GM23338 (cell line): ENCODE measurements around the gene PITPNC1. TPM values are rescaled to one million over a fixed set of nuclear protein-coding genes. Genes with fewer than 3 reads are reported as not detected.

Experiments used
- ATAC-seq: fragments of 200-7000 bp; cut with Tn5 transposase; 3 replicates; pipeline ENCODE4 v1.9.1; 2020
- DNase-seq: peaks from one replicate; pipeline ENCODE4 v3.0.0-alpha.2; 2015; ENCODE audit warnings: low spot score
- H2AFZ ChIP-seq: fragments of 200-600 bp; sonication (generic); 2 replicates; pipeline ENCODE4 v1.8.0; 2016; ENCODE audit warnings: antibody characterized with exemption, mild to moderate bottlenecking, moderate library complexity
- H3F3A ChIP-seq: fragments of 200-600 bp; sonication (generic); replicated peaks from 2 replicates; pipeline ENCODE4 v1.8.0; 2017; ENCODE audit warnings: antibody characterized with exemption, mixed run types, low read depth
- H3K27ac ChIP-seq: fragments of 200-600 bp; sonication (generic); 2 replicates; pipeline ENCODE4 v1.6.1; 2016; ENCODE audit warnings: low read depth
- H3K27me3 ChIP-seq: fragments of 200-600 bp; sonication (generic); 2 replicates; pipeline ENCODE4 v1.8.0; 2016; ENCODE audit warnings: mild to moderate bottlenecking, mixed run types, moderate library complexity; ENCODE audit not compliant: insufficient read depth
- H3K36me3 ChIP-seq: fragments of 200-600 bp; sonication (generic); 2 replicates; pipeline ENCODE4 v1.8.0; 2016; ENCODE audit warnings: mild to moderate bottlenecking; ENCODE audit not compliant: insufficient read depth
- H3K4me1 ChIP-seq: fragments of 200-600 bp; sonication (generic); 2 replicates; pipeline ENCODE4 v1.8.0; 2016; ENCODE audit warnings: mild to moderate bottlenecking, moderate library complexity; ENCODE audit not compliant: insufficient read depth
- H3K4me2 ChIP-seq: fragments of 200-600 bp; sonication (generic); 2 replicates; pipeline ENCODE4 v1.7.1; 2017; ENCODE audit warnings: mixed run types
- H3K4me3 ChIP-seq: fragments of 200-600 bp; sonication (generic); 2 replicates; pipeline ENCODE4 v1.6.1; 2016; ENCODE audit warnings: mixed run types
- H3K79me2 ChIP-seq: fragments of 200-600 bp; sonication (generic); replicated peaks from 2 replicates; pipeline ENCODE4 v1.8.0; 2017; ENCODE audit warnings: mild to moderate bottlenecking; ENCODE audit not compliant: insufficient read depth
- H3K9me2 ChIP-seq: fragments of 200-600 bp; sonication (generic); 2 replicates; pipeline ENCODE4 v1.8.0; 2017; ENCODE audit not compliant: insufficient read depth
- H4K20me1 ChIP-seq: fragments of 200-600 bp; sonication (generic); replicated peaks from 2 replicates; pipeline ENCODE4 v1.8.0; 2017; ENCODE audit warnings: mild to moderate bottlenecking; ENCODE audit not compliant: insufficient read depth
- H3K27ac Mint-ChIP-seq: 2 replicates; pipeline ENCODE4 v1.8.0; 2020; ENCODE audit warnings: inconsistent platforms, mild to moderate bottlenecking, moderate library complexity, mixed read lengths
- H3K27me3 Mint-ChIP-seq: 3 replicates; pipeline ENCODE4 v1.8.0; 2022; ENCODE audit warnings: low read depth, mild to moderate bottlenecking, moderate library complexity, mixed read lengths, inconsistent platforms; ENCODE audit not compliant: insufficient read depth, poor library complexity
- H3K36me3 Mint-ChIP-seq: 3 replicates; pipeline ENCODE4 v1.8.0; 2021; ENCODE audit warnings: low read depth, mild to moderate bottlenecking, inconsistent platforms, moderate library complexity, mixed read lengths
- H3K4me1 Mint-ChIP-seq: 3 replicates; pipeline ENCODE4 v1.8.0; 2020; ENCODE audit warnings: mild to moderate bottlenecking, inconsistent platforms, mixed read lengths
- H3K4me3 Mint-ChIP-seq: 3 replicates; pipeline ENCODE4 v1.8.0; 2021; ENCODE audit warnings: moderate library complexity, mild to moderate bottlenecking, inconsistent platforms, mixed read lengths
- H3K9me3 Mint-ChIP-seq: 3 replicates; pipeline ENCODE4 v1.8.0; 2020; ENCODE audit warnings: moderate library complexity, mild to moderate bottlenecking, inconsistent platforms, mixed read lengths
- CTCF ChIP-seq, 2 experiments: fragments of 200-600 bp in 1 of 2; sonication (generic) in 1 of 2; conservative IDR thresholded peaks; 2 replicates each; pipeline versions ENCODE4 v1.5.1 to v1.6.1; 2016 to 2017; ENCODE audit warnings: antibody characterized with exemption in 2 of 2, low read depth in 2 of 2, mild to moderate bottlenecking in 2 of 2, moderate library complexity in 1 of 2
- ETS1 ChIP-seq: IDR thresholded peaks from 2 replicates; pipeline ENCODE4 v1.6.1; 2016; ENCODE audit warnings: antibody characterized with exemption
- EZH2 ChIP-seq: fragments of 200-600 bp; sonication (generic); IDR thresholded peaks from one replicate; pipeline ENCODE4 v1.8.0; 2017; ENCODE audit warnings: antibody characterized with exemption, mild to moderate bottlenecking, low read depth; ENCODE audit not compliant: unreplicated experiment
- EZH2phosphoT487 ChIP-seq: fragments of 200-600 bp; sonication (generic); IDR thresholded peaks from one replicate; pipeline ENCODE4 v1.8.1; 2018; ENCODE audit warnings: antibody characterized with exemption; ENCODE audit not compliant: unreplicated experiment
- JUNB ChIP-seq: IDR thresholded peaks from one replicate; pipeline ENCODE4 v1.6.1; 2016; ENCODE audit warnings: antibody characterized with exemption; ENCODE audit not compliant: unreplicated experiment
- NANOG ChIP-seq: IDR thresholded peaks from 2 replicates; pipeline ENCODE4 v1.6.1; 2016; ENCODE audit warnings: antibody characterized with exemption, borderline replicate concordance
- POLR2AphosphoS5 ChIP-seq: IDR thresholded peaks from 2 replicates; pipeline ENCODE4 v1.6.1; 2016; ENCODE audit warnings: antibody characterized with exemption, low read depth
- REST ChIP-seq: IDR thresholded peaks from one replicate; pipeline ENCODE4 v1.6.1; 2018; ENCODE audit warnings: antibody characterized with exemption; ENCODE audit not compliant: unreplicated experiment
- ZNF114 ChIP-seq: fragments of 250-450 bp; sonication (Bioruptor Pico); IDR thresholded peaks from 2 replicates; pipeline ENCODE4 v1.5.0; 2020; ENCODE audit warnings: mild to moderate bottlenecking, moderate library complexity
- ZNF331 ChIP-seq: fragments of 250-450 bp; sonication (Bioruptor Pico); IDR thresholded peaks from 2 replicates; pipeline ENCODE4 v1.5.0; 2020; ENCODE audit warnings: low read depth, mild to moderate bottlenecking, moderate library complexity
- polyA plus RNA-seq: library from polyadenylated mRNA; unstranded; fragments of >200 nt; fragmentation: Nextera tagmentation; extraction: Ambion mirVana; gene quantifications from 2 replicates; pipeline ENCODE4 v1.2.1, GENCODE V29; 2016
- total RNA-seq: library from RNA; depleted of rRNA; stranded (reverse); fragments of >200 nt; shearing (Covaris generic); gene quantifications from 2 replicates; pipeline ENCODE4 v1.2.3, GENCODE V29; 2014

PITPNC1 gene
- total and polyA plus RNA-seq, 2 experiments from 2014 or later = 23.0 to 32.6 TPM

- no peaks in the 10 kb centered on the region for H3K9me3 Mint-ChIP-seq
- H3K4me3 Mint-ChIP-seq = no peak overlapping the region
- TF ChIP-seq EZH2 = no peak
- no peak for TF ChIP-seq ZNF114 (CRISPR knock-in tag)
- no peak for TF ChIP-seq CTCF (conservative IDR thresholded peaks at IDR 0.05; ENCODE audit: low read depth in 2 of 2)
- no peak for TF ChIP-seq EZH2phosphoT487
- H3K27me3 ChIP-seq = no peaks in the 10 kb centered on the region
- H3K27ac ChIP-seq = peak overlapping the region; percentile 48
- H2AFZ ChIP-seq = no peak overlapping the region; the same call in 1 of the 2 replicates
- peaks cover 38% of the 10 kb centered on the region; the same call in 1 of the 2 replicates for H3K4me1 ChIP-seq
- peak overlapping the region; percentile 14 for H3K4me2 ChIP-seq
- H3K4me1 Mint-ChIP-seq = peaks cover 40% of the 10 kb centered on the region
- H3K36me3 ChIP-seq = no peaks in the 10 kb centered on the region
- peak overlapping the region; percentile 49 for H3K27ac Mint-ChIP-seq
- H3K27me3 Mint-ChIP-seq = peaks cover 9% of the 10 kb centered on the region
- DNase-seq (peak; percentile 73), ATAC-seq (peak; percentile 90)
- H3K4me3 ChIP-seq = no peak overlapping the region
- peaks cover 4% of the 10 kb centered on the region; the same call in 1 of the 2 replicates for H3F3A ChIP-seq
- no peaks in the 10 kb centered on the region for H3K9me2 ChIP-seq
- H3K79me2 ChIP-seq = peaks cover 65% of the 10 kb centered on the region
- 0 out of 2 replicates have a peak, but pooled peaks cover 5% of the 10 kb centered on the region for H4K20me1 ChIP-seq
- H3K36me3 Mint-ChIP-seq = peaks cover 11% of the 10 kb centered on the region; the same call in 2 of the 3 replicates
Observed at GRCh38 chr17:67528751-67529436, 151.8 kb downstream of the PITPNC1 start.

- Histone ChIP-seq H4K20me1 (0 out of 2 replicates have a peak, but pooled peaks cover under 1% of the 10 kb centered on the region), H3K79me2 (peaks cover 48% of the 10 kb centered on the region), H3K9me2 (no peaks in the 10 kb centered on the region), H3K4me1 (peaks cover 42% of the 10 kb centered on the region; the same call in 1 of the 2 replicates), H3K4me2 (no peak overlapping the region), H3K27me3 (no peaks in the 10 kb centered on the region), H3F3A (peaks cover 4% of the 10 kb centered on the region; the same call in 1 of the 2 replicates), H3K27ac (no peak overlapping the region), H3K36me3 (0 out of 2 replicates have a peak, but pooled peaks cover 2% of the 10 kb centered on the region), H2AFZ (no peak overlapping the region), H3K4me3 (no peak overlapping the region)
- Mint-ChIP-seq H3K9me3 (no peaks in the 10 kb centered on the region), H3K4me1 (peaks cover 40% of the 10 kb centered on the region), H3K27me3 (peaks cover 9% of the 10 kb centered on the region), H3K36me3 (peaks cover 25% of the 10 kb centered on the region), H3K27ac (peak overlapping the region; percentile 70), H3K4me3 (no peak overlapping the region)
- ATAC-seq (peak; percentile 52), DNase-seq (peak; percentile 53)
- TF ChIP-seq EZH2 (no peak), JUNB (no peak), REST (no peak), POLR2AphosphoS5 (no peak), NANOG (no peak), ZNF114 (CRISPR knock-in tag) (no peak), ZNF331 (CRISPR knock-in tag) (no peak), ETS1 (no peak)
Observed at GRCh38 chr17:67531291-67531690, 154.2 kb downstream of the PITPNC1 start.
